ENCODE data around the gene TMEM207.

TMEM207 gene

GRCh38 chr3:190425833-190426232 lies 23.9 kb downstream of the TMEM207 start:
- Histone ChIP-seq H3K27ac (ENCODE audit: low read depth, low read length) (no peak overlapping the region), H3K36me3 (ENCODE audit: control insufficient read depth, insufficient read depth, low read length) (no peaks in the 10 kb centered on the region), H3K9ac (ENCODE audit: low read depth, low read length) (no peak overlapping the region), H3K9me3 (ENCODE audit: control insufficient read depth, insufficient read depth, low read length) (no peaks in the 10 kb centered on the region), H3K4me3 (ENCODE audit: low read depth, low read length) (no peak overlapping the region), H3K4me1 (ENCODE audit: control insufficient read depth, insufficient read depth, low read length) (peaks cover 3% of the 10 kb centered on the region; the same call in 1 of the 2 replicates), H3K27me3 (ENCODE audit: control insufficient read depth, insufficient read depth, low read length) (no peaks in the 10 kb centered on the region)

GRCh38 chr3:190424478-190425439 lies 24.9 kb downstream of the TMEM207 start:
- no peaks in the 10 kb centered on the region for H3K27me3 ChIP-seq (ENCODE audit: control insufficient read depth, insufficient read depth, low read length)
- H3K9ac ChIP-seq (ENCODE audit: low read depth, low read length) = no peak overlapping the region
- no peaks in the 10 kb centered on the region for H3K36me3 ChIP-seq (ENCODE audit: control insufficient read depth, insufficient read depth, low read length)
- peaks cover 3% of the 10 kb centered on the region; the same call in 1 of the 2 replicates for H3K4me1 ChIP-seq (ENCODE audit: control insufficient read depth, insufficient read depth, low read length)
- no peak overlapping the region for H3K27ac ChIP-seq (ENCODE audit: low read depth, low read length)
- H3K9me3 ChIP-seq (ENCODE audit: control insufficient read depth, insufficient read depth, low read length) = no peaks in the 10 kb centered on the region
- no peak overlapping the region for H3K4me3 ChIP-seq (ENCODE audit: low read depth, low read length)

GRCh38 chr3:190424108-190424477 lies 25.6 kb downstream of the TMEM207 start:
- Histone ChIP-seq H3K9ac (ENCODE audit: low read depth, low read length) (no peak overlapping the region), H3K9me3 (ENCODE audit: control insufficient read depth, insufficient read depth, low read length) (no peaks in the 10 kb centered on the region), H3K4me1 (ENCODE audit: control insufficient read depth, insufficient read depth, low read length) (peaks cover 3% of the 10 kb centered on the region; the same call in 1 of the 2 replicates), H3K27me3 (ENCODE audit: control insufficient read depth, insufficient read depth, low read length) (no peaks in the 10 kb centered on the region), H3K4me3 (ENCODE audit: low read depth, low read length) (no peak overlapping the region), H3K36me3 (ENCODE audit: control insufficient read depth, insufficient read depth, low read length) (no peaks in the 10 kb centered on the region), H3K27ac (ENCODE audit: low read depth, low read length) (no peak overlapping the region)

GRCh38 chr3:190414297-190414696 lies 35.4 kb downstream of the TMEM207 start:
- no peak overlapping the region for H3K9ac ChIP-seq (ENCODE audit: low read depth, low read length)
- H3K9me3 ChIP-seq (ENCODE audit: control insufficient read depth, insufficient read depth, low read length) = no peaks in the 10 kb centered on the region
- H3K36me3 ChIP-seq (ENCODE audit: control insufficient read depth, insufficient read depth, low read length) = no peaks in the 10 kb centered on the region
- no peak overlapping the region for H3K27ac ChIP-seq (ENCODE audit: low read depth, low read length)
- no peaks in the 10 kb centered on the region for H3K27me3 ChIP-seq (ENCODE audit: control insufficient read depth, insufficient read depth, low read length)
- no peaks in the 10 kb centered on the region for H3K4me1 ChIP-seq (ENCODE audit: control insufficient read depth, insufficient read depth, low read length)
- no peak overlapping the region for H3K4me3 ChIP-seq (ENCODE audit: low read depth, low read length)

- Histone ChIP-seq H3K36me3 (ENCODE audit: control insufficient read depth, insufficient read depth, low read length) (no peaks in the 10 kb centered on the region), H3K27ac (ENCODE audit: low read depth, low read length) (no peak overlapping the region), H3K4me3 (ENCODE audit: low read depth, low read length) (no peak overlapping the region), H3K9me3 (ENCODE audit: control insufficient read depth, insufficient read depth, low read length) (no peaks in the 10 kb centered on the region), H3K27me3 (ENCODE audit: control insufficient read depth, insufficient read depth, low read length) (no peaks in the 10 kb centered on the region), H3K9ac (ENCODE audit: low read depth, low read length) (no peak overlapping the region), H3K4me1 (ENCODE audit: control insufficient read depth, insufficient read depth, low read length) (no peaks in the 10 kb centered on the region)
Measured at GRCh38 chr3:190404715-190405114, 45.0 kb downstream of the TMEM207 start.

- H3K9me3 ChIP-seq (ENCODE audit: control insufficient read depth, insufficient read depth, low read length) = no peaks in the 10 kb centered on the region
- no peak overlapping the region for H3K4me3 ChIP-seq (ENCODE audit: low read depth, low read length)
- no peak overlapping the region for H3K27ac ChIP-seq (ENCODE audit: low read depth, low read length)
- no peaks in the 10 kb centered on the region for H3K4me1 ChIP-seq (ENCODE audit: control insufficient read depth, insufficient read depth, low read length)
- H3K36me3 ChIP-seq (ENCODE audit: control insufficient read depth, insufficient read depth, low read length) = no peaks in the 10 kb centered on the region
- no peaks in the 10 kb centered on the region for H3K27me3 ChIP-seq (ENCODE audit: control insufficient read depth, insufficient read depth, low read length)
- no peak overlapping the region for H3K9ac ChIP-seq (ENCODE audit: low read depth, low read length)
Measured at GRCh38 chr3:190401963-190402362, 47.7 kb downstream of the TMEM207 start.

- Histone ChIP-seq H3K36me3 (ENCODE audit: control insufficient read depth, insufficient read depth, low read length) (no peaks in the 10 kb centered on the region), H3K27ac (ENCODE audit: low read depth, low read length) (no peak overlapping the region), H3K9me3 (ENCODE audit: control insufficient read depth, insufficient read depth, low read length) (no peaks in the 10 kb centered on the region), H3K4me1 (ENCODE audit: control insufficient read depth, insufficient read depth, low read length) (no peaks in the 10 kb centered on the region), H3K4me3 (ENCODE audit: low read depth, low read length) (no peak overlapping the region), H3K27me3 (ENCODE audit: control insufficient read depth, insufficient read depth, low read length) (no peaks in the 10 kb centered on the region), H3K9ac (ENCODE audit: low read depth, low read length) (no peak overlapping the region)
Measured at GRCh38 chr3:190399677-190400076, 50.0 kb downstream of the TMEM207 start.

GRCh38 chr3:190397889-190398288 lies 51.8 kb downstream of the TMEM207 start:
- H3K27me3 ChIP-seq (ENCODE audit: control insufficient read depth, insufficient read depth, low read length) = no peaks in the 10 kb centered on the region
- H3K9me3 ChIP-seq (ENCODE audit: control insufficient read depth, insufficient read depth, low read length) = no peaks in the 10 kb centered on the region
- no peaks in the 10 kb centered on the region for H3K36me3 ChIP-seq (ENCODE audit: control insufficient read depth, insufficient read depth, low read length)
- no peak overlapping the region for H3K27ac ChIP-seq (ENCODE audit: low read depth, low read length)
- no peaks in the 10 kb centered on the region for H3K4me1 ChIP-seq (ENCODE audit: control insufficient read depth, insufficient read depth, low read length)
- H3K9ac ChIP-seq (ENCODE audit: low read depth, low read length) = no peak overlapping the region
- H3K4me3 ChIP-seq (ENCODE audit: low read depth, low read length) = no peak overlapping the region

GRCh38 chr3:190396001-190396400 lies 53.7 kb downstream of the TMEM207 start:
- no peaks in the 10 kb centered on the region for H3K36me3 ChIP-seq (ENCODE audit: control insufficient read depth, insufficient read depth, low read length)
- no peaks in the 10 kb centered on the region for H3K27me3 ChIP-seq (ENCODE audit: control insufficient read depth, insufficient read depth, low read length)
- no peak overlapping the region for H3K4me3 ChIP-seq (ENCODE audit: low read depth, low read length)
- H3K9me3 ChIP-seq (ENCODE audit: control insufficient read depth, insufficient read depth, low read length) = no peaks in the 10 kb centered on the region
- H3K9ac ChIP-seq (ENCODE audit: low read depth, low read length) = no peak overlapping the region
- no peak overlapping the region for H3K27ac ChIP-seq (ENCODE audit: low read depth, low read length)
- H3K4me1 ChIP-seq (ENCODE audit: control insufficient read depth, insufficient read depth, low read length) = no peaks in the 10 kb centered on the region

- no peak overlapping the region for H3K27ac ChIP-seq (ENCODE audit: low read depth, low read length)
- H3K27me3 ChIP-seq (ENCODE audit: control insufficient read depth, insufficient read depth, low read length) = no peaks in the 10 kb centered on the region
- no peaks in the 10 kb centered on the region for H3K9me3 ChIP-seq (ENCODE audit: control insufficient read depth, insufficient read depth, low read length)
- H3K4me1 ChIP-seq (ENCODE audit: control insufficient read depth, insufficient read depth, low read length) = no peaks in the 10 kb centered on the region
- H3K9ac ChIP-seq (ENCODE audit: low read depth, low read length) = no peak overlapping the region
- no peaks in the 10 kb centered on the region for H3K36me3 ChIP-seq (ENCODE audit: control insufficient read depth, insufficient read depth, low read length)
- H3K4me3 ChIP-seq (ENCODE audit: low read depth, low read length) = no peak overlapping the region
Measured at GRCh38 chr3:190388703-190389102, 61.0 kb downstream of the TMEM207 start.

- H3K27me3 ChIP-seq (ENCODE audit: control insufficient read depth, insufficient read depth, low read length) = no peaks in the 10 kb centered on the region
- H3K9ac ChIP-seq (ENCODE audit: low read depth, low read length) = no peak within 1 kb of the TSS
- no peaks in the 10 kb centered on the region for H3K36me3 ChIP-seq (ENCODE audit: control insufficient read depth, insufficient read depth, low read length)
- no peaks in the 10 kb centered on the region for H3K4me1 ChIP-seq (ENCODE audit: control insufficient read depth, insufficient read depth, low read length)
- no peak within 1 kb of the TSS for H3K4me3 ChIP-seq (ENCODE audit: low read depth, low read length)
- no peak within 1 kb of the TSS for H3K27ac ChIP-seq (ENCODE audit: low read depth, low read length)
- no peaks in the 10 kb centered on the region for H3K9me3 ChIP-seq (ENCODE audit: control insufficient read depth, insufficient read depth, low read length)
Measured at GRCh38 chr3:190387578-190388213, 62.0 kb downstream of the TMEM207 start, which contains the start of gene CLDN16. CLDN16 (plus strand) TSS chr3:190388163; CDS start chr3:190388330, 167 bp downstream.

Measured in HUES48 (cell line).